Activated CD8-positive, alpha-beta memory T cell treated with anti-CD3 and anti-CD28 coated beads for 4 hours (primary cell): Measurements from ENCODE around the gene AMPD3.

Source experiments
- DNase-seq, 2 donors: peaks; one replicate each; pipeline ENCODE4 v3.0.0-alpha.2; 2020; ENCODE audit warnings: low read depth in 2 of 2

Gene AMPD3

GRCh38 chr11:10461276-10461790 lies 6.3 kb downstream of the AMPD3 start:
- DNase-seq: no peak

- no peak for DNase-seq
Measured at GRCh38 chr11:10462746-10463300, 7.8 kb downstream of the AMPD3 start.

GRCh38 chr11:10473371-10473770 lies 18.3 kb downstream of the AMPD3 start:
- DNase-seq: no peak

- no peak for DNase-seq
Measured at GRCh38 chr11:10474551-10474950, 19.5 kb downstream of the AMPD3 start.

- DNase-seq: no peak
Measured at GRCh38 chr11:10476342-10476741, 21.3 kb downstream of the AMPD3 start.

GRCh38 chr11:10476927-10477689 lies 22.0 kb downstream of the AMPD3 start:
- DNase-seq: no peak

GRCh38 chr11:10477690-10478046 lies 22.6 kb downstream of the AMPD3 start:
- DNase-seq: no peak

- no peak for DNase-seq
Measured at GRCh38 chr11:10478066-10478465, 23.0 kb downstream of the AMPD3 start.

- DNase-seq: no peak
Measured at GRCh38 chr11:10478574-10479550, 23.8 kb downstream of the AMPD3 start.

- DNase-seq: no peak
Measured at GRCh38 chr11:10480026-10480425, 25.0 kb downstream of the AMPD3 start.

- no peak for DNase-seq
Measured at GRCh38 chr11:10480760-10481159, 25.7 kb downstream of the AMPD3 start.

- no peak for DNase-seq
Measured at GRCh38 chr11:10481560-10482349, 26.7 kb downstream of the AMPD3 start.

GRCh38 chr11:10483174-10483573 lies 28.1 kb downstream of the AMPD3 start:
- DNase-seq: no peak

- DNase-seq: no peak
Measured at GRCh38 chr11:10483584-10483983, 28.5 kb downstream of the AMPD3 start.

- no peak for DNase-seq
Measured at GRCh38 chr11:10484461-10485180, 29.6 kb downstream of the AMPD3 start.

- DNase-seq: no peak
Measured at GRCh38 chr11:10485646-10486045, 30.6 kb downstream of the AMPD3 start.

- no peak for DNase-seq
Measured at GRCh38 chr11:10486161-10486840, 31.2 kb downstream of the AMPD3 start.

GRCh38 chr11:10487002-10487647 lies 32.1 kb downstream of the AMPD3 start:
- DNase-seq: no peak

GRCh38 chr11:10488121-10488933 lies 33.3 kb downstream of the AMPD3 start:
- no peak for DNase-seq
